Measurements from ENCODE around the gene IKZF2. TPM values are rescaled to one million over a fixed set of nuclear protein-coding genes. Genes with fewer than 3 reads are reported as not detected.

IKZF2 gene
- total and polyA plus RNA-seq, 2 donors (not counting 3 experiments of a cell fraction or from before 2014, with no cell fraction given) = 0.08 to 0.46 TPM

- Histone ChIP-seq H3K9me3 (replicated peaks; ENCODE audit: control insufficient read depth, insufficient read depth, low read length) (no peaks in the 10 kb centered on the region), H3K4me1 (ENCODE audit: control insufficient read depth, extremely low read depth, insufficient read depth, low read length) (no peaks in the 10 kb centered on the region), H3K27me3 (ENCODE audit: control insufficient read depth in 2 of 2, insufficient read depth in 2 of 2, low read length in 2 of 2) (no peaks in the 10 kb centered on the region), H3K9ac (replicated peaks; ENCODE audit: extremely low read depth, insufficient read depth, low read length) (no peak overlapping the region), H3K4me3 (replicated peaks in 1 of 3; ENCODE audit: insufficient read depth in 1 of 3, low read depth in 1 of 3, low read length in 3 of 3) (no peak overlapping the region), H2AFZ (ENCODE audit: low read depth, low read length) (no peak overlapping the region), H3K27ac (ENCODE audit: insufficient read depth, low read depth, low read length) (no peak overlapping the region), H3K36me3 (ENCODE audit: control insufficient read depth in 2 of 2, extremely low read depth in 1 of 2, insufficient read depth in 2 of 2, low read length in 2 of 2) (no peaks in the 10 kb centered on the region), H3K79me2 (ENCODE audit: control insufficient read depth, insufficient read depth, low read length) (no peaks in the 10 kb centered on the region), H3K4me2 (ENCODE audit: insufficient read depth, low read length) (no peak overlapping the region), H4K20me1 (replicated peaks; ENCODE audit: control insufficient read depth, extremely low read depth, insufficient read depth, low read length) (no peaks in the 10 kb centered on the region), H3K9me1 (replicated peaks; ENCODE audit: control insufficient read depth, extremely low read depth, insufficient read depth, low read length) (no peaks in the 10 kb centered on the region)
- dilution Hi-C loops (cut with MboI; ENCODE audit: extremely low pct_ligation_motif_present, low sequenced_read_pairs) (no loop called here), intact Hi-C loops (cut with micrococcal nuclease) (no loop called here)
- ChIA-PET POLR2A (no interaction called here), CTCF (interaction anchor here (0.7 to 1.5 kb wide), 3 partner anchors 21 to 150 kb away, joined by 3 to 4 read pairs (median 3); partner anchors contain the start of gene IKZF2)
- TF ChIP-seq POLR2AphosphoS5 (IDR thresholded peaks at IDR 0.05; ENCODE audit: insufficient read depth, low read depth, low read length) = no peak
- no peak for TF ChIP-seq POLR2A (IDR thresholded peaks at IDR 0.05; ENCODE audit: low read depth, low read length)
- FAIRE-seq (no peak), DNase-seq (ENCODE audit: low read depth, low spot score) (no peak)
- BruUV-seq (replicated peaks) = no TSS peak
Observed at GRCh38 chr2:213001297-213001910, 150.0 kb downstream of the IKZF2 start.

DNA sequence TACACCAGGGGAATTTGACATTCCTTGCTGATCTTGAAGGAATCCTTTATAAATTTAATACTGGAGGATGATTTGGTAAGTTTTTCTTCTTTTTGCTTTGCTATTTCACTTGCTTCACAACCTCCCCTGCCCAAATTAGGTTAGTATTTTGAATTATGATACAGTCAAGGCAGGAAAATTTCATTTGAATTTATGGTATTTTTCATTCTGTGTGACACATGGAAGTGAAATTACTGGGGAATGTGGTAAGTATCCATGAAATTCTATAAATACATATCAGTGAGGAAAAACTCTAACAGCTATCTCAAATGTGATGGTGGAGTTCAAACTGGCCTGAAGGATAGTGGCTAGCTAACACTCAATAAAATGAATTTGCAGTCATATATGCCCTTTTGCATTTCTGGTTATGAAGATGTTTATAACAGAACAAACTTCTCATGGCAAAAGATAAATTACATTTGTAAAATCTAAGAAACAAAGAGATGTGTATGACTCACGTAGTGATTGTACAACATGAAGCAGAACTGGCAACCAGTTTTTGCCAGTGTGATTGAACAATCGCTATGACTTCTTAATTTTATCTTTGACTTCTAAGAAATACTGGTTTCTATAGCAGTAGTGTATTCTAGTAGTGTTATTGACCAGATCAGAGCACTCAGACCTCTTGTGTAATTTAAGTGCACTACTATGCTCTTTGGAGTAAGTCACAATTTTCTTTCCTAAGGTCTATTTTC lies 152.6 kb downstream of the IKZF2 start:
- BruUV-seq (replicated peaks) = no TSS peak
- Histone ChIP-seq H3K4me2 (ENCODE audit: insufficient read depth, low read length) (no peak overlapping the region), H3K36me3 (ENCODE audit: control insufficient read depth in 2 of 2, extremely low read depth in 1 of 2, insufficient read depth in 2 of 2, low read length in 2 of 2) (no peaks in the 10 kb centered on the region), H3K9ac (replicated peaks; ENCODE audit: extremely low read depth, insufficient read depth, low read length) (no peak overlapping the region), H3K27ac (ENCODE audit: insufficient read depth, low read depth, low read length) (no peak overlapping the region), H3K79me2 (ENCODE audit: control insufficient read depth, insufficient read depth, low read length) (no peaks in the 10 kb centered on the region), H3K27me3 (ENCODE audit: control insufficient read depth in 2 of 2, insufficient read depth in 2 of 2, low read length in 2 of 2) (no peaks in the 10 kb centered on the region), H3K4me3 (replicated peaks in 1 of 3; ENCODE audit: insufficient read depth in 1 of 3, low read depth in 1 of 3, low read length in 3 of 3) (no peak overlapping the region), H3K9me1 (replicated peaks; ENCODE audit: control insufficient read depth, extremely low read depth, insufficient read depth, low read length) (no peaks in the 10 kb centered on the region), H3K4me1 (ENCODE audit: control insufficient read depth, extremely low read depth, insufficient read depth, low read length) (no peaks in the 10 kb centered on the region), H3K9me3 (replicated peaks; ENCODE audit: control insufficient read depth, insufficient read depth, low read length) (no peaks in the 10 kb centered on the region), H2AFZ (ENCODE audit: low read depth, low read length) (no peak overlapping the region), H4K20me1 (replicated peaks; ENCODE audit: control insufficient read depth, extremely low read depth, insufficient read depth, low read length) (no peaks in the 10 kb centered on the region)
- no peak for FAIRE-seq
- dilution Hi-C loops (cut with MboI; ENCODE audit: extremely low pct_ligation_motif_present, low sequenced_read_pairs) (no loop called here), intact Hi-C loops (cut with micrococcal nuclease) (no loop called here)
- no peak for DNase-seq (ENCODE audit: low read depth, low spot score)
- TF ChIP-seq MYC (IDR thresholded peaks at IDR 0.05; ENCODE audit: low read depth, low read length) (no peak), CTCF (IDR thresholded peaks at IDR 0.05; ENCODE audit: extremely low read depth in 1 of 2, insufficient read depth in 1 of 2, low read depth in 1 of 2, low read length in 2 of 2) (no peak), EZH2 (IDR thresholded peaks at IDR 0.05; ENCODE audit: borderline replicate concordance, low read depth, low read length, severe bottlenecking) (no peak), MAX (IDR thresholded peaks at IDR 0.05; ENCODE audit: insufficient read depth, insufficient read length) (no peak), FOS (IDR thresholded peaks at IDR 0.05; ENCODE audit: borderline replicate concordance, insufficient read depth, low read length) (no peak), GATA2 (IDR thresholded peaks at IDR 0.05; ENCODE audit: insufficient read depth, insufficient read length, low read depth, low read length) (no peak), POLR2AphosphoS5 (IDR thresholded peaks at IDR 0.05; ENCODE audit: insufficient read depth, low read depth, low read length) (no peak), JUN (IDR thresholded peaks at IDR 0.05; ENCODE audit: borderline replicate concordance, insufficient read depth, insufficient read length, low read depth) (no peak), POLR2A (IDR thresholded peaks at IDR 0.05; ENCODE audit: low read depth, low read length) (no peak)
- ChIA-PET POLR2A (no interaction called here), CTCF (no interaction called here)

All from endothelial cell of umbilical vein (primary cell).